Cardiac muscle cell (in vitro differentiated cells and primary cell): Measurements from ENCODE around the gene CCR6. TPM values are rescaled to one million over a fixed set of nuclear protein-coding genes. Genes with fewer than 3 reads are reported as not detected.

Source experiments
- DNase-seq, 2 donors: peaks; one replicate each; pipeline versions ENCODE4 v3.0.0 to v3.0.0-alpha.2; 2010 to 2017; ENCODE audit warnings: low read depth in 1 of 2, low spot score in 1 of 2
- H3K27ac ChIP-seq: fragments of 200-600 bp; sonication (generic); 2 replicates; pipeline ENCODE4 v1.5.1; 2016
- H3K27me3 ChIP-seq: fragments of 200-600 bp; sonication (generic); 2 replicates; pipeline ENCODE4 v1.6.0; 2016; ENCODE audit warnings: control low read depth
- H3K36me3 ChIP-seq: fragments of 200-600 bp; sonication (generic); 2 replicates; pipeline ENCODE4 v1.5.1; 2016; ENCODE audit warnings: control low read depth
- H3K4me1 ChIP-seq: fragments of 200-600 bp; sonication (generic); 2 replicates; pipeline ENCODE4 v1.8.1; 2017; ENCODE audit warnings: low read depth, mild to moderate bottlenecking, mixed run types
- H3K4me3 ChIP-seq: fragments of 200-600 bp; sonication (generic); 2 replicates; pipeline ENCODE4 v1.5.1; 2016; ENCODE audit warnings: mild to moderate bottlenecking
- H3K9me3 ChIP-seq: fragments of 200-600 bp; sonication (generic); 2 replicates; pipeline ENCODE4 v1.5.1; 2017; ENCODE audit warnings: low read depth, mild to moderate bottlenecking, control low read depth
- polyA plus RNA-seq: library from polyadenylated mRNA; unstranded; fragments of >200 nt; fragmentation: Nextera tagmentation; extraction: Ambion mirVana; gene quantifications from 2 replicates; pipeline ENCODE4 v1.2.1, GENCODE V29; 2016
- total RNA-seq: library from RNA; depleted of rRNA; stranded (reverse); fragments of >200 nt; gene quantifications from 2 replicates; pipeline ENCODE4 v1.2.3, GENCODE V29; 2016
- TF ChIP-seq, protein P1 (sequence below): IDR thresholded peaks from 2 replicates; pipeline ENCODE4 v1.5.1; 2012; ENCODE audit warnings: low read depth, mild to moderate bottlenecking, low read length

Gene CCR6
- total and polyA plus RNA-seq, 2 experiments from 2014 or later, result not detected

DNA sequence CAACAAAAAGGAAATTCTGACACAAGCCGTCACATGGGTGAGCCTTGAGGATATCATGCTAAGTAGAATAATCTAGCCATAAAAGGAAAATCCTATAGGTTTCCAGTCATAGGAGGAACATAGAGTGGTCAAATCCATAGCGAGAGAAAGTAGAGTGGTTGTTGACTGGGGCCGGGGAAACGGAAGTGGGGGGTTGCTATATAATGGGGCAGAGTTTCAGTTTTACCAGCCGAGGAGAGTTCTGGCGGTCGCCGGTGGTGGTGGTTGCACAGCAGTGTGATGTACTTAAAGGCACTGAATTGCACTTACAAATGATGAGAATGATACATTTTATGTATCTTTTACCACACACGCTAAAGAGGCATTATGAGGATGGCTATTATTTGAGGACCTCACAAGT lies 30.0 kb downstream of the CCR6 start:
- no peak for DNase-seq
- Histone ChIP-seq H3K4me3 (no peak overlapping the region), H3K4me1 (no peaks in the 10 kb centered on the region), H3K27ac (no peak overlapping the region), H3K27me3 (peaks cover 66% of the 10 kb centered on the region), H3K9me3 (no peaks in the 10 kb centered on the region), H3K36me3 (no peaks in the 10 kb centered on the region)
- TF ChIP-seq, protein P1, sequence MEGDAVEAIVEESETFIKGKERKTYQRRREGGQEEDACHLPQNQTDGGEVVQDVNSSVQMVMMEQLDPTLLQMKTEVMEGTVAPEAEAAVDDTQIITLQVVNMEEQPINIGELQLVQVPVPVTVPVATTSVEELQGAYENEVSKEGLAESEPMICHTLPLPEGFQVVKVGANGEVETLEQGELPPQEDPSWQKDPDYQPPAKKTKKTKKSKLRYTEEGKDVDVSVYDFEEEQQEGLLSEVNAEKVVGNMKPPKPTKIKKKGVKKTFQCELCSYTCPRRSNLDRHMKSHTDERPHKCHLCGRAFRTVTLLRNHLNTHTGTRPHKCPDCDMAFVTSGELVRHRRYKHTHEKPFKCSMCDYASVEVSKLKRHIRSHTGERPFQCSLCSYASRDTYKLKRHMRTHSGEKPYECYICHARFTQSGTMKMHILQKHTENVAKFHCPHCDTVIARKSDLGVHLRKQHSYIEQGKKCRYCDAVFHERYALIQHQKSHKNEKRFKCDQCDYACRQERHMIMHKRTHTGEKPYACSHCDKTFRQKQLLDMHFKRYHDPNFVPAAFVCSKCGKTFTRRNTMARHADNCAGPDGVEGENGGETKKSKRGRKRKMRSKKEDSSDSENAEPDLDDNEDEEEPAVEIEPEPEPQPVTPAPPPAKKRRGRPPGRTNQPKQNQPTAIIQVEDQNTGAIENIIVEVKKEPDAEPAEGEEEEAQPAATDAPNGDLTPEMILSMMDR, result no peak

- Histone ChIP-seq H3K4me3 (no peak overlapping the region), H3K4me1 (no peaks in the 10 kb centered on the region), H3K36me3 (no peaks in the 10 kb centered on the region), H3K27me3 (peaks cover 60% of the 10 kb centered on the region), H3K27ac (no peak overlapping the region), H3K9me3 (no peaks in the 10 kb centered on the region)
- TF ChIP-seq, protein P1, result no peak
- peak in 1 of 2 donors; percentile 48 for DNase-seq
Measured at GRCh38 chr6:167153521-167153959, 30.6 kb downstream of the CCR6 start.

GRCh38 chr6:167154291-167154690 lies 31.4 kb downstream of the CCR6 start:
- no peak for DNase-seq
- H3K36me3 ChIP-seq, result no peaks in the 10 kb centered on the region
- H3K9me3 ChIP-seq, result no peaks in the 10 kb centered on the region
- no peak overlapping the region for H3K27ac ChIP-seq
- no peaks in the 10 kb centered on the region for H3K4me1 ChIP-seq
- TF ChIP-seq, protein P1, result no peak
- H3K27me3 ChIP-seq, result peaks cover 52% of the 10 kb centered on the region
- H3K4me3 ChIP-seq, result no peak overlapping the region

DNA sequence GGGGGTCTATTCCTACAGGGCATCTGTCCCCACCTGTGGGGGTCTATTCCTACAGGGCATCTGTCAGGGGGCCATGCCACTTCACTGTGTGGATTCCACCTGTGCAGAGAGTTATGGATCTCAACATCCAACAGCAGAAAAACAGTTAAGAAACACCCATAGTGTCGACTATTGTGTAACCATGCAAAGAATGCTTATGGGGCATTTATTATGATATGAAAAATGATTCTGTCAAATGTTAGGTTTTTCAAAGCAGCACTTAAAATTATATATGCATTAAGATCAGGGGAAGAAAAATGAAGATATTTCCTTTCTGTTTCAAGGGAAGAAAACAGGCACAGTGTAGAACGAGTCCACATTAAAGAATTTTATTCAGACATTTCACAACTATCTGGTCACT lies 32.0 kb downstream of the CCR6 start:
- no peak for DNase-seq
- H3K27ac ChIP-seq, result no peak overlapping the region
- H3K9me3 ChIP-seq, result no peaks in the 10 kb centered on the region
- TF ChIP-seq, protein P1, result no peak
- no peaks in the 10 kb centered on the region for H3K36me3 ChIP-seq
- no peaks in the 10 kb centered on the region for H3K4me1 ChIP-seq
- H3K4me3 ChIP-seq, result no peak overlapping the region
- peaks cover 47% of the 10 kb centered on the region for H3K27me3 ChIP-seq

- Histone ChIP-seq H3K4me3 (no peak overlapping the region), H3K27me3 (peaks cover 44% of the 10 kb centered on the region), H3K4me1 (no peaks in the 10 kb centered on the region), H3K27ac (no peak overlapping the region), H3K36me3 (no peaks in the 10 kb centered on the region), H3K9me3 (no peaks in the 10 kb centered on the region)
- no peak for DNase-seq
- TF ChIP-seq, protein P1, result no peak
Measured at GRCh38 chr6:167157414-167157813, 34.5 kb downstream of the CCR6 start.

DNA sequence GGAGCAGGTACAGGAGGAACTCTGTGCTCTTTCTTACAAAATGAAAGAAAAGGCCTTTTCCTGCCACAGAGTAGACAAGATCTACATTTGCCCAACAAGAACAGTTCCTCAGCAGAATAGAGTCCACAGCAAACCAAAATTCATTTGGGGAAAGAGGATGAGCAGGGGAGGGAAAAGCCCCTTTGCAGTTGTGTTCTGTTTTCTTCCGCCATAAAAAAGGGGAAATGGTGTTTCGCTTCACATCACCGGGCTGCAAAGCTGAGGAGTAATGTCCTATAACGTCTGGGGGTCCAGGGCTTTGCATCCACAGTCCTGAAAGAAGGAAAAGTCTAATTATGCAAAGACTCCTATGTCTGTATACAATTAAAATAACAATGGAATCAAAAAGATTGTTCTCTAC lies 35.0 kb downstream of the CCR6 start, which contains the start of gene GPR31:
Gene GPR31 (minus strand): TSS at position 118 of the 400 bp plus-strand sequence. CDS start 149 bp downstream, outside the sequence.
- Histone ChIP-seq H3K9me3 (no peaks in the 10 kb centered on the region), H3K27me3 (peaks cover 43% of the 10 kb centered on the region), H3K4me3 (no peak within 1 kb of the TSS), H3K36me3 (no peaks in the 10 kb centered on the region), H3K27ac (no peak within 1 kb of the TSS), H3K4me1 (no peaks in the 10 kb centered on the region)
- DNase-seq, result no peak
- TF ChIP-seq, protein P1, result no peak
